Pulmonary artery endothelial cell (primary cell): ENCODE results near the gene ACAD9. TPM values are rescaled to one million over a fixed set of nuclear protein-coding genes. Genes with fewer than 3 reads are reported as not detected.

Source experiments
- DNase-seq: peaks from one replicate; pipeline ENCODE4 v3.0.0-alpha.2; 2011; ENCODE audit warnings: low read depth, low spot score
- total RNA-seq: library from RNA; depleted of rRNA; stranded (reverse); fragments of >200 nt; gene quantifications from 2 replicates; pipeline ENCODE4 v1.2.3, GENCODE V29; 2014

ACAD9 gene
- total RNA-seq, 1 donor from 2014 or later: 48.7 TPM

DNA sequence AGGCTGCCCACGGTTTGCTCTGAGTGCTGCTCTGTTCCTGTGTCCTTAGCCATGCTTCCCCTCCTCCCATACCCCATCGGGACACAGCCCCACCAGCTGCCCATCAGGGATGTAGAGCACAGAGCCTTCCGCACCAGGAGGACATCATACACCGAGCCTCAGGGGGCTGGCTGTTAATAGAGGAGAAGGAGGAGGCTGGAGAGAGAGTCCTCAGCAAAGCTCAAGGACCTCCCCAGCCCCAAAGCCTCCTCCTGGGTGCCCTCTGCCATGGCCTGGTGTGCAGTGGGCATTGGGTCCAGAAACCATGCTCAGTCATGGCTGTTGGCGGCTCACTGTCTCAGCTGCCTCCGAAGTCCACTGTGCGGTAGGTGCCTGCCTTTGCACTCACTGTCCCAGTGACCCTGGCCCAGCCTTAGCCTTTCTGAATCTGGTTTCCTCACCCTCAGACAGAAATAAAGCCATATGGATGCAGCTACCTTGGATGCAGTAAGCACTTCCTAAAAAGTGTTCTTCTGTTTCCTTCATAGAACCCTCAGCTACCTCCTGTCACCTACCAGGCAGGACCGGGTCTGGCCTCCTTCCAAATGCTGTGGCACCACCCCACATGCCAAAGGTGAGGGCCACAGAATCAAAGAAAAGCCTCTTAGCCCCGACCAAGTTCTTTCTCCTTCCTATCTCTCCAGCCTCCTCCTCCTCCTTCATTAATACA, 53.9 kb downstream of the ACAD9 start:
- no peak for DNase-seq

DNA sequence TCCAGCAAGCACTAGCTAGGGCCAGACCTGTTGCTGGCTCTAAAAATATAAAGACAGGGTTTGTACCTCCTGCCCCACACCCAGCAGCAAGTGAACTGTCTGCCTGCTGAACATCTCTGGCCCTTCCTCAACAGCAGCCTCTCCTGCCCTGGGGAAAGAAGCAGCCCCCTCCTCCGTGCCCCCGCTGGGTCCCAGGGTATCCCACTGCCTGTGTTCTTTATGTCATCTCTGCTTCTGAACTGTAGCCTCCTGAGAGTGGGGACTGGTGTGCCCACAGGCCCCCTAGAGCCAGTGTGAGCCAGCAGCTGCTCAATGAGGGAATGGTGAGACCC, 54.5 kb downstream of the ACAD9 start:
- no peak for DNase-seq

DNA sequence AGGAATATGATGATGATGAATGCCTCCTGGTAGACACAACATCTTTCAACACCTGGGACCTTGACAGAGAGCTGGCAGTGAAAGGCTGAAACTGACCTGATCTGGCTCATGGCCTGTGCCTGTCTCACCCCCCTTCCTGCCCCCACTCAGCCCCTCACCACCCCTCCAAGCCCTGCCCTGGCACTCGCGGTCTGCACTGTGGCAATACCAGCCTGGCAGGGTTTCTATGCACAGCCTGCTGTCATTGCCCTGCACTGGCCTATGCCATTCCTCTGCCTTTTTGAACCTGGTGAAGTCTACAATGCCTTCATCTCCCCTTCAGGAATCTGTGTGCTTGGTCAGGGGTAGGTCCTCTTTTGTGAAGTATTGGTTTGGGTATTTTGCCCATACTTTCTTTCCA, 56.5 kb downstream of the ACAD9 start:
- DNase-seq: no peak

DNA sequence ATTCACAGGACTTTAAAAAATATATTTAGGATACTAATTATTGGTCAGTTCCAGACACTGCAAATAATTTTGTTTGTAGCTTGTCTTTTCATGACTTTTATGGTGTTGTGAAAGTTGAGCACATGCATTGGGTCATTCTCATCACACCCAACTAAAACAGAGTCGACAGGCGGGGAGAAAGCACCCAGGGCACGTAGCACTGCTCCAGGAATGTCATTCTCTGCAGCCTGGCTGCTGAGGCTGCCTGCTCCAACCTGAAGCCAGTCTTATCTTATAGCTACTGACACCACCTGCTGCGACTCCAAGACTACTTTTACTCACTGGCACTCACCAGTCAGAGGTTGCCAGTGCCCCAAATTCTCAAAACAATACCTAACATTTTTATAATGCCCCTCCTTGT, 56.9 kb downstream of the ACAD9 start:
- no peak for DNase-seq

DNA sequence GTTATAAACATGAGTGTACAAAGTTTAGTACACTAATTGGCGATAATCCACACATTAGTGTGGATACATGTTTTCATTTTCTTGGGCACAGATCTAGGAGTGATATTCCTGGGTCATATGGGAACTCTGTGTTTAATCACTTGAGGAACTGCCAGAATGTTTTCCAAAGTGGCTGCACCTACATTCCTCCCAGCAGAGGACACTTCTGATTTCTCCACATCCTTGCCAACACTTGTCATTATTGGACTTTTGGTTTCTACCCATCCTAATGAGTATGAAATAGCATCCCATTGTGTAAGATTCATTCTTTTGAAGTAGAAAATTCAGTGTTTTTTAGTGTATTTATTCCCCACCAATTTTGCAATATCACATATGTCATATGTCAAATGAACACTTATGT, 60.8 kb downstream of the ACAD9 start:
- no peak for DNase-seq

DNA sequence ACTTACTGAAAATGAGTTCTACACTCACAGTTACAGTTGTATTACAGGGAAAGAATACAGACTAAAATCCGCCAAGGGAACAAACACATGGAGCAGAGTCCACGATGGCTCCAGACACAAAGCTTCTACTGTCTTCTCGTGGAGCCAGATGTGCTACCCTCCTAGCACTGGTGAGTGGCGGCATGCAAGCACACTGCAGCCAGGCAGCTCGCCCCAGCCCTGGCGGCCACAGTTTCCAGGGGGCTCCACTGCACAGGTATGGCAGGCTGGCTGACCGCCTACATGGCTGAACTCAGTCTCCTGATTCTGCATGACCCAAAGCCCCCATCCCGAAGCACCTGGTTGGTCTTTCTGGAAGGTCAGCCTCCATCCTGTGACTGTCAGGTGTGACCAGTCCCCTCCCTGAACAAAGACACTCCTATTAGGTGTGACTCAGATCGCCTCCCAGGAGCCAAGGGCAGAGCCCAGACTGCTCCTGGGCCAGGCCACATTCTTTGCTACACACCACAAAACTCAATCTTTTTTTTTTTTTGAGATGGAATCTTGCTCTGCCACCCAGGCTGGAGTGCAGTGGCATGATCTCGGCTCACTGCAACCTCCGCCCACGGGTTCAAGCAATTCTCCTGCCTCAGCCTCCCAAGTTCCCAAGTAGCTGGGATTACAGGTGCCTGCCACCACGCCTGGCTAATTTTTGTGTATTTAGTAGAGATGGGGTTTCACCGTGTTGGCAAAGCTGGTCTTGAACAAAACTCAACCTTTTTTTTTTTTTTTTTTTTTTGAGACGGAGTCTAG, 62.9 kb downstream of the ACAD9 start:
- no peak for DNase-seq

DNA sequence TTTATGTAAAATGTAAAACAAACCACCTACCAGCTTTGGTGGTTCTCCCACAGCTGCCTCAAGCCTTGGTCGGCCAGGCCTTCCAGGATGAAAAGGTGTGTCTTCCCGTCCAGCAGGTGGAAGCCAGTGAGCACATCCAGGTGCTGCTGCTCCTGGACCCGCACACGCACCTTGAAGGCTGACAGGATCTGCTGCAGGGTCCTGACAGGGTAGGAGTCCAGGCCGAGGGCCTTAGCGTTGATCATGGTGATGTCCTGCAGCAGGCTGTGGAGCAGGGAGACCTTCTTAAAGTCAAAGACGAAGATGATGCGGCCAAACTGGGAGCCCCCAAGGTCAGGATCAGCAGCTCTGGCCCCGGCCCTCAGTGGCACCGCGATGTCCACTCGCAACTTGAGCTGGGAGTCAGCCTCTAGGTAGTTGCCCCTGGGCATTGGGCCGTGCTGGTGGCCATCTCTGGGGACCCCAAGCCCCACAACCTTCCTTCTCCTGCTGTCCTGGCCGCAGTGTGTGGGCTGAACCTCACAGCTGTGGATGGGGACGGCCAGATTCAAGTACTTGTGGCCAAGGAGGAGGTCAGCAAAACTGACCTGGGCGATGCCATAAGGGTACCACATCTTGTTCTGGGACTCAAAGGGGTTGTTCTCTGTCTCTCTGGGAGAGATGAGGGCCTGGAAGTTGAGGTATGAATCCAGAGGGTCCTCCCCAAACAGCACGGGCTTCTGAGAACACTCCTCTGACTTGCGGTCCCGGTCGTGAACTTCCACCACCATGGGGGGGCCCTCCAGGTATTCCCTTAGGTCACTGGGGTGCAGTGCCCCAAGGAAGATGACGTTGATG, 65.8 kb downstream of the ACAD9 start:
- DNase-seq: no peak

DNA sequence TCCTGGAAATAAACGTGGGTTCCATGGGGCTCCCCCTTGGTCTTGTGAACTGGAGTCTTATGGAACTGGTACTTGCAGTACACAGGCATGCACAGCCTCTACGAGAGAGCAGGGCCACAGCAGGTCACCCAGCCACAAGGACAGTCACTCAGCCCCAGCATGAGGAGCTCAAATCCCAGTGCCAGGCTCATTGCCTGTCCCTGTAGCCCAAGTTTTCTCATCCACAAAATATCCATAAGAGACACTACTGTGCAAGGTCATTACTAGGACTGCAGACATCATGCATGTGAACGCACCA, 66.4 kb downstream of the ACAD9 start:
- DNase-seq: no peak

DNA sequence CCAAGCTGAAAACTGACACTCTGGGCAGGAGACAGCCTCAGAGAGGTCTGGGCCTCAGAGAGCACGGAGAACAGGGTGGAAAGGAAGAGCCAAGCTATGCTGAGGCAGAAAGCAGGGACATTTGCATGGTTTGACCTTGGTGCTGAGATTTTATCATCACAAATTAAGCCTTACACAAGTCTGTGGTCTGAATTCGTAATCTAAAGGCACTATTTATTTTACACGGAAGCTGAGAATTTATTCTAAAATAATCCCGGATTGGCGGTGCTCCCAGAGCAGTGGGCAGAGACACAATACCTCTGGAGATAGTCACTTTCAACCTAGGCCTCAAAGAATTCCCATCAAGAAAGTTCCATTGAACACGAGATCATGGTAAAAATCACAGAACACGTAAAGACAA, 67.0 kb downstream of the ACAD9 start:
- no peak for DNase-seq

DNA sequence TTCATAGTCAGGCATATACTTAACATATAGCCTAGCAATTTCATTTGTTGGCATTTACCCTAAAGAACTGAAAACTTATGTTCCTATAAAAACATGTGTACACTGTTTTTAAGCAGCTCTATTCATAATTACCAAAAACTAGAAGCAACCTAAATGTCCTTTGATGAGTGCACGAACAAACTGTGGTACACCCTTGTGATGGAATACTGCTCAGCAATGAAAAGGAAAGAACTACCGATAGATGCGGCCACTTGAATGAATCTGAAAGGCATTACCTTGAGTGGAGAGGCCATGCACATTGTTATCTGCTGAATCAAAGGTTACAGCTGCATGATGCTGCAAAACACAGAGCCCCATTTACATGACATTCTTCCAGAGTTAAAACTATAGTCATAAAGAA, 69.7 kb downstream of the ACAD9 start:
- no peak for DNase-seq

DNA sequence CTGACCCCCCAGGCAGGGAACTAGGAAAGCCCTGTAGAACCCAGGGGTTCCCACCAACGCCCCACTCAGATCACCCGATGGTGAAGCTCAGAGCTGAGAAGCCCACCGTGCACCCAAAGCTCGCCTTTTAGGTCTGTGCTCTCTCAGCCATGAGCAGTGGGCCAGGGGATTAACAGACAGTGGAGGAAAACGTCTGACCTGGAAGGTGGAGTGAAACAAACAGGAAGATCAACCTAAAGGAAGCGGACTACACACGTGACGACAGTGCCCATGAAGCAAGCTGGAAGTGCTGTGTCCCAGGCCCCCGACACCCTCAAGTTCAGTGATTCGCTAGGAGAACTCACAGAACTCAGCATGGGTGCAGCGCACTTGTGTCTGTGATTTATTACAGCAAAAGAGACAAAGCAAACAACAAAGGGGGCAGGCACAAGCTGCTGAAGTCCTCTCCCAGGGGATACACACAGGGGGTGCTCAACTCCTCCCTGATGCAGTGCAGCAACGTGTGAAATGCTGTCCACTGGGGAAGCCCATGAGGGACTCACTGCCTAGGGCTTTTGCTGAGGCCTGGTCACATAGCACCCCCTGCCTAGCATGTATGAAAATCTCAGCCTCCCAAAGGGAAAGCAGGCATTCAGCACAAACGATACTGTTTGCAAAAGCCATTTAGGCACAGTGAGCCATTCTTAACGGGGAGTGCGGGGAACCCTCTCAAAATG, 71.0 kb downstream of the ACAD9 start:
- no peak for DNase-seq

DNA sequence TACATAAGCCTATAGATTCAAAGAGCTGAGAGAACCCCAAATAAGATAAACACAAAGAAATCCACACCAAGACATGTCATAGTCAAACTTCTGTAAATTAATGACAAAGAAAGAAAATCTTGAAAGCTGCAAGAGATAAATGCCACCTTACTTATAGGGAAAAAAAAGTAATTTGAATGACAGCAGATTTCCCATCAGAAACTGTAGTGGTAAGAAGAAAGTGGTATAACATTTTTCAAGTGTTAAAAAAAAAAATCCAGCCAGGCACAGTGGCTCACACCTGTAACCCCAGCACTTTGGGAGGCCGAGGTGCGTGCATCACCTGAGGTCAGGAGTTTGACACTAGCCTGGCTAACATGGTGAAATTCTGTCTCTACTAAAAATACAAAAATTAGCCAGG, 77.0 kb downstream of the ACAD9 start:
- DNase-seq: no peak

Other genes with a start within 250 kb of the ACAD9 start
- 583 and 745 TPM in 2 replicates for gene RPN1, start 228.8 kb upstream of the ACAD9 start, total RNA-seq
- 40.3 and 40.8 TPM in 2 replicates for gene RAB7A, start 153.4 kb upstream of the ACAD9 start, total RNA-seq
- 0.04 and 0.07 TPM in 2 replicates for gene CFAP92, start 114.5 kb downstream of the ACAD9 start, total RNA-seq
- 0.25 and 0.26 TPM in 2 replicates for gene EFCC1, start 121.7 kb downstream of the ACAD9 start, total RNA-seq
- gene GP9, start 181.2 kb downstream of the ACAD9 start, total RNA-seq: not detected in 2 replicates
- 27.7 and 29.4 TPM in 2 replicates for gene RAB43, start 242.2 kb downstream of the ACAD9 start, total RNA-seq